GM11168 (cell line): ENCODE measurements around the gene NDUFAF7.
"Not testable (repeated sequence)": the region's sequence is repeated elsewhere in the genome, so short reads cannot be mapped to it uniquely, and the experiment has no call there.

Experiments used
- in situ Hi-C: fragments of 300-500 bp; cut with MboI; formaldehyde crosslinking; loops from one replicate; pipeline ENCODE4 v1.12.0; 2022; ENCODE audit warnings: low sequenced_read_pairs; ENCODE audit not compliant: unreplicated experiment

NDUFAF7 gene

GRCh38 chr2:37211939-37212338 is 19.5 kb upstream of the NDUFAF7 start:
- in situ Hi-C loops: no loop called here

- in situ Hi-C loops: no loop called here
Observed at GRCh38 chr2:37215250-37215649, 16.2 kb upstream of the NDUFAF7 start.

GRCh38 chr2:37219046-37219445 is 12.4 kb upstream of the NDUFAF7 start:
- in situ Hi-C loops: no loop called here

GRCh38 chr2:37223131-37223530 is 8.3 kb upstream of the NDUFAF7 start:
- in situ Hi-C loops: no loop called here

- in situ Hi-C loops: no loop called here
Observed at GRCh38 chr2:37224063-37224462, 7.4 kb upstream of the NDUFAF7 start.

GRCh38 chr2:37225129-37225528 is 6.3 kb upstream of the NDUFAF7 start:
- in situ Hi-C loops: not testable (repeated sequence)

- in situ Hi-C loops: no loop called here
Observed at GRCh38 chr2:37226863-37227262, 4.6 kb upstream of the NDUFAF7 start.

- in situ Hi-C loops: no loop called here
Observed at GRCh38 chr2:37228788-37229187, 2.7 kb upstream of the NDUFAF7 start.

- in situ Hi-C loops: no loop called here
Observed at GRCh38 chr2:37230581-37230980, 877 bp upstream of the NDUFAF7 start.

- in situ Hi-C loops: no loop called here
Observed at GRCh38 chr2:37232131-37232933, 874 bp downstream of the NDUFAF7 start.

GRCh38 chr2:37243435-37243834 is 12.0 kb downstream of the NDUFAF7 start:
- in situ Hi-C loops: no loop called here

GRCh38 chr2:37244017-37244416 is 12.6 kb downstream of the NDUFAF7 start:
- in situ Hi-C loops: no loop called here

GRCh38 chr2:37244755-37245154 is 13.3 kb downstream of the NDUFAF7 start:
- in situ Hi-C loops: no loop called here

GRCh38 chr2:37246205-37246604 is 14.7 kb downstream of the NDUFAF7 start:
- in situ Hi-C loops: no loop called here

GRCh38 chr2:37250869-37251740 is 19.6 kb downstream of the NDUFAF7 start:
- in situ Hi-C loops: no loop called here

- in situ Hi-C loops: no loop called here
Observed at GRCh38 chr2:37262522-37262921, 31.1 kb downstream of the NDUFAF7 start.

GRCh38 chr2:37263839-37264238 is 32.4 kb downstream of the NDUFAF7 start:
- in situ Hi-C loops: no loop called here

- in situ Hi-C loops: no loop called here
Observed at GRCh38 chr2:37267685-37268084, 36.2 kb downstream of the NDUFAF7 start.

GRCh38 chr2:37268111-37268510 is 36.7 kb downstream of the NDUFAF7 start:
- in situ Hi-C loops: no loop called here

GRCh38 chr2:37271376-37272067 is 40.1 kb downstream of the NDUFAF7 start:
- in situ Hi-C loops: no loop called here
